GM21390 (cell line): ENCODE results near the gene SF3B3.
A peak's percentile ranks its signal among the peaks of the same experiment; 100 is the strongest.

Experiments used
- ATAC-seq: cut with Tn5 transposase; IDR thresholded peaks from one replicate; pipeline ENCODE4 v1.9.1; 2021; ENCODE audit not compliant: unreplicated experiment

SF3B3 gene

GRCh38 chr16:70563636-70564035 is 40.0 kb downstream of the SF3B3 start:
- ATAC-seq: no peak

- no peak for ATAC-seq
Measured at GRCh38 chr16:70565053-70565452, 41.4 kb downstream of the SF3B3 start.

GRCh38 chr16:70568601-70569237 is 45.1 kb downstream of the SF3B3 start:
- ATAC-seq: no peak

- no peak for ATAC-seq
Measured at GRCh38 chr16:70569752-70570151, 46.1 kb downstream of the SF3B3 start.

- no peak for ATAC-seq
Measured at GRCh38 chr16:70570967-70571570, 47.5 kb downstream of the SF3B3 start.

- no peak for ATAC-seq
Measured at GRCh38 chr16:70571623-70572022, 48.0 kb downstream of the SF3B3 start.

- no peak for ATAC-seq
Measured at GRCh38 chr16:70572050-70572925, 48.7 kb downstream of the SF3B3 start.

GRCh38 chr16:70572926-70573270 is 49.3 kb downstream of the SF3B3 start:
- no peak for ATAC-seq

GRCh38 chr16:70573451-70574121 is 50.0 kb downstream of the SF3B3 start:
- ATAC-seq: no peak

GRCh38 chr16:70574595-70575271 is 51.1 kb downstream of the SF3B3 start:
- no peak for ATAC-seq

- ATAC-seq: no peak
Measured at GRCh38 chr16:70575376-70575775, 51.8 kb downstream of the SF3B3 start.

- ATAC-seq: peak; percentile 83
Measured at GRCh38 chr16:70576431-70577255, 53.0 kb downstream of the SF3B3 start.

- ATAC-seq: no peak
Measured at GRCh38 chr16:70577256-70577698, 53.7 kb downstream of the SF3B3 start.

GRCh38 chr16:70578035-70578434 is 54.4 kb downstream of the SF3B3 start:
- no peak for ATAC-seq

GRCh38 chr16:70579248-70579647 is 55.6 kb downstream of the SF3B3 start:
- ATAC-seq: no peak

GRCh38 chr16:70579648-70580630 is 56.3 kb downstream of the SF3B3 start:
- no peak for ATAC-seq

- ATAC-seq: no peak
Measured at GRCh38 chr16:70582280-70582978, 58.8 kb downstream of the SF3B3 start.

GRCh38 chr16:70586731-70587130 is 63.1 kb downstream of the SF3B3 start:
- ATAC-seq: no peak
